OCI-LY3 (cell line): ENCODE data around the gene FLOT1.

ENCODE experiments used
- H2AFZ ChIP-seq: fragments of 200-600, 300-600 bp; shearing (Covaris generic); 2 replicates; pipeline ENCODE4 v1.6.0; 2014; ENCODE audit warnings: antibody characterized with exemption, low read depth, low read length
- H3K27ac ChIP-seq: fragments of 200-600, 300-600 bp; sonication (generic); 2 replicates; pipeline ENCODE4 v1.5.1; 2014; ENCODE audit warnings: mild to moderate bottlenecking, low read length, moderate library complexity, mixed read lengths
- H3K27me3 ChIP-seq: fragments of 200-600, 300-600 bp; sonication (generic); 2 replicates; pipeline ENCODE4 v1.6.1; 2014; ENCODE audit warnings: low read depth, low read length, mixed read lengths
- H3K36me3 ChIP-seq: fragments of 200-600, 300-600 bp; sonication (generic); replicated peaks from 2 replicates; pipeline ENCODE3; 2014; ENCODE audit warnings: low read depth, low read length, mixed read lengths
- H3K4me1 ChIP-seq: fragments of 300-600, 200-600 bp; sonication (generic); 2 replicates; pipeline ENCODE4 v1.6.1; 2014; ENCODE audit warnings: low read length, mixed read lengths
- H3K4me2 ChIP-seq: fragments of 200-600, 300-600 bp; sonication (generic); 2 replicates; pipeline ENCODE4 v1.6.1; 2014; ENCODE audit warnings: low read length, mixed read lengths
- H3K4me3 ChIP-seq: fragments of 300-600, 200-600 bp; sonication (generic); 2 replicates; pipeline ENCODE4 v1.5.1; 2014; ENCODE audit warnings: antibody characterized with exemption, mild to moderate bottlenecking, low read length, moderate library complexity
- H3K79me2 ChIP-seq: fragments of 300-600, 200-600 bp; shearing (Covaris generic); 2 replicates; pipeline ENCODE4 v1.6.1; 2014; ENCODE audit warnings: mild to moderate bottlenecking, low read length, mixed read lengths
- H3K9ac ChIP-seq: fragments of 300-600, 200-600 bp; shearing (Covaris generic); 2 replicates; pipeline ENCODE4 v1.6.0; 2014; ENCODE audit warnings: mild to moderate bottlenecking, low read length, moderate library complexity
- H3K9me3 ChIP-seq: fragments of 200-600, 300-600 bp; shearing (Covaris generic); 2 replicates; pipeline ENCODE4 v1.6.1; 2014; ENCODE audit warnings: low read length, mixed read lengths; ENCODE audit not compliant: insufficient read depth
- H4K20me1 ChIP-seq: fragments of 200-600, 300-600 bp; sonication (generic); 2 replicates; pipeline ENCODE4 v1.6.1; 2016; ENCODE audit warnings: low read length, mixed read lengths; ENCODE audit not compliant: insufficient read depth
- EZH2phosphoT487 ChIP-seq: fragments of 200-600 bp; shearing (Covaris generic); IDR thresholded peaks from 2 replicates; pipeline ENCODE4 v1.6.1; 2018; ENCODE audit warnings: antibody characterized with exemption, mixed run types, low read depth
- TF ChIP-seq, protein P1 (sequence below): fragments of 200-600, 300-600 bp; sonication (generic); IDR thresholded peaks from 2 replicates; pipeline ENCODE4 v1.5.1; 2014; ENCODE audit warnings: antibody characterized with exemption, low read length, low read depth

Gene FLOT1

GRCh38 chr6:30714263-30714662 is 28.2 kb downstream of the FLOT1 start:
- Histone ChIP-seq H4K20me1 (no peaks in the 10 kb centered on the region), H3K79me2 (peaks cover 18% of the 10 kb centered on the region), H3K27me3 (no peaks in the 10 kb centered on the region), H3K36me3 (no peaks in the 10 kb centered on the region), H3K9me3 (no peaks in the 10 kb centered on the region), H3K4me2 (no peak overlapping the region), H3K9ac (no peak overlapping the region), H3K4me1 (peaks cover 24% of the 10 kb centered on the region), H3K4me3 (no peak overlapping the region), H2AFZ (no peak overlapping the region), H3K27ac (no peak overlapping the region)
- no peak for TF ChIP-seq EZH2phosphoT487
- TF ChIP-seq, protein P1, sequence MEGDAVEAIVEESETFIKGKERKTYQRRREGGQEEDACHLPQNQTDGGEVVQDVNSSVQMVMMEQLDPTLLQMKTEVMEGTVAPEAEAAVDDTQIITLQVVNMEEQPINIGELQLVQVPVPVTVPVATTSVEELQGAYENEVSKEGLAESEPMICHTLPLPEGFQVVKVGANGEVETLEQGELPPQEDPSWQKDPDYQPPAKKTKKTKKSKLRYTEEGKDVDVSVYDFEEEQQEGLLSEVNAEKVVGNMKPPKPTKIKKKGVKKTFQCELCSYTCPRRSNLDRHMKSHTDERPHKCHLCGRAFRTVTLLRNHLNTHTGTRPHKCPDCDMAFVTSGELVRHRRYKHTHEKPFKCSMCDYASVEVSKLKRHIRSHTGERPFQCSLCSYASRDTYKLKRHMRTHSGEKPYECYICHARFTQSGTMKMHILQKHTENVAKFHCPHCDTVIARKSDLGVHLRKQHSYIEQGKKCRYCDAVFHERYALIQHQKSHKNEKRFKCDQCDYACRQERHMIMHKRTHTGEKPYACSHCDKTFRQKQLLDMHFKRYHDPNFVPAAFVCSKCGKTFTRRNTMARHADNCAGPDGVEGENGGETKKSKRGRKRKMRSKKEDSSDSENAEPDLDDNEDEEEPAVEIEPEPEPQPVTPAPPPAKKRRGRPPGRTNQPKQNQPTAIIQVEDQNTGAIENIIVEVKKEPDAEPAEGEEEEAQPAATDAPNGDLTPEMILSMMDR = no peak

- Histone ChIP-seq H4K20me1 (no peaks in the 10 kb centered on the region), H3K4me3 (no peak overlapping the region), H3K9me3 (no peaks in the 10 kb centered on the region), H3K36me3 (no peaks in the 10 kb centered on the region), H2AFZ (no peak overlapping the region), H3K4me1 (peaks cover 12% of the 10 kb centered on the region), H3K27ac (no peak overlapping the region), H3K4me2 (no peak overlapping the region), H3K79me2 (peaks cover 5% of the 10 kb centered on the region), H3K9ac (no peak overlapping the region), H3K27me3 (no peaks in the 10 kb centered on the region)
- TF ChIP-seq, protein P1 = no peak
- TF ChIP-seq EZH2phosphoT487 = no peak
Measured at GRCh38 chr6:30712441-30712945, 30.0 kb downstream of the FLOT1 start.

DNA sequence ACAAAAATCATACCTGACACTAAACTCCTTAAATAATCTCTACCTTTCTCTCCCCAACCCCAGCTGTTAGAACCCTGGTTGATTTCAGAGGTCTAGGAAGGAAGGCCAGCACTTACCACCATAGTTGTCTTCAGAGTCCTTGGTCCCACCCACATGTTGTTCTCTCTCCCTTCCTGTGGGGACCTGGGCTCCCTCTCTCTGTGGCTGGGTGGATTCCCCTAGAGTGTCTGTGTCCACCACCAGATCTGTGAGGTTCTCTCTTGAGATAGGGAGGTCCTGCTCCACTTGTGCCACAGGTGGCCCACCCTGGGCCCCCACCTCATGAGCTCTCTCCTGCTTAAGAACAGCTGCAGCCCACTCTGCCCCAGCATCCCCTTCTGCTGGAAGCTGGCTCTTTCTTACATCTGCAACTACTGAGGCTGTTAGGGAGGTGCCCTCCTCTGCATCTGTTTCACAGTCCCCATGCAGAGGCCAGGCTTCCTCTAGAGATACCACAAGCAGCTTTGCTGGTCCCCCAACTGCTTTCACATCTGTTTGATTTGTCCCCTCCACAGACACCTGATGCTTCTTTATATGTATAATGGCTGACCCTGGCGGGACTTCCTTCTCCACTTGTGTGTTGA is 30.6 kb downstream of the FLOT1 start:
- Histone ChIP-seq H4K20me1 (no peaks in the 10 kb centered on the region), H3K9me3 (no peaks in the 10 kb centered on the region), H3K9ac (no peak overlapping the region), H2AFZ (no peak overlapping the region), H3K4me2 (no peak overlapping the region), H3K79me2 (peaks cover 5% of the 10 kb centered on the region), H3K4me1 (peaks cover 12% of the 10 kb centered on the region), H3K27me3 (no peaks in the 10 kb centered on the region), H3K27ac (no peak overlapping the region), H3K36me3 (no peaks in the 10 kb centered on the region), H3K4me3 (no peak overlapping the region)
- TF ChIP-seq, protein P1 = no peak
- no peak for TF ChIP-seq EZH2phosphoT487

GRCh38 chr6:30709101-30709868 is 33.2 kb downstream of the FLOT1 start:
- Histone ChIP-seq H3K27me3 (no peaks in the 10 kb centered on the region), H3K4me1 (no peaks in the 10 kb centered on the region), H2AFZ (no peak overlapping the region), H3K27ac (no peak overlapping the region), H3K4me2 (no peak overlapping the region), H3K9me3 (no peaks in the 10 kb centered on the region), H3K4me3 (no peak overlapping the region), H4K20me1 (no peaks in the 10 kb centered on the region), H3K79me2 (no peaks in the 10 kb centered on the region), H3K36me3 (no peaks in the 10 kb centered on the region), H3K9ac (no peak overlapping the region)
- TF ChIP-seq, protein P1 = no peak
- no peak for TF ChIP-seq EZH2phosphoT487
